ENCODE results near the gene CXCL16.

CXCL16 gene

GRCh38 chr17:4728124-4728523 is 11.6 kb downstream of the CXCL16 start:
- no peak for TF ChIP-seq CTCF (conservative IDR thresholded peaks at IDR 0.05)
- H3K27ac ChIP-seq = no peak overlapping the region

- TF ChIP-seq CTCF (conservative IDR thresholded peaks at IDR 0.05) = no peak
- H3K27ac ChIP-seq = no peak overlapping the region
Observed at GRCh38 chr17:4725646-4726310, 13.9 kb downstream of the CXCL16 start.

- no peak overlapping the region for H3K27ac ChIP-seq
Observed at GRCh38 chr17:4724650-4725049, 15.1 kb downstream of the CXCL16 start.

GRCh38 chr17:4722678-4723240 is 17.0 kb downstream of the CXCL16 start:
- peak overlapping the region; percentile 71 for H3K27ac ChIP-seq
- TF ChIP-seq CTCF (conservative IDR thresholded peaks at IDR 0.05) = no peak

More at GRCh38 chr17:4724650-4725049, 15.1 kb downstream of the CXCL16 start:
- no peak for TF ChIP-seq CTCF (conservative IDR thresholded peaks at IDR 0.05)

GRCh38 chr17:4721203-4722135 is 18.3 kb downstream of the CXCL16 start:
- no peak for TF ChIP-seq CTCF (conservative IDR thresholded peaks at IDR 0.05)
- peak overlapping the region; percentile 71 for H3K27ac ChIP-seq

- TF ChIP-seq CTCF (conservative IDR thresholded peaks at IDR 0.05) = no peak
- H3K27ac ChIP-seq = peak overlapping the region; percentile 71
Observed at GRCh38 chr17:4720787-4721186, 18.9 kb downstream of the CXCL16 start.

GRCh38 chr17:4719684-4720221 is 20.0 kb downstream of the CXCL16 start:
- TF ChIP-seq CTCF (conservative IDR thresholded peaks at IDR 0.05) = no peak
- no peak overlapping the region for H3K27ac ChIP-seq
